Esophagus muscularis mucosa (tissue), 4 donors: ENCODE results near the gene KIFAP3.

ENCODE experiments used
- CTCF ChIP-seq, 3 experiments: fragments of 200-600 bp in 2 of 3; fragments of 450-650 bp in 1 of 3; sonication (generic) in 2 of 3; IDR thresholded peaks; one replicate each; pipeline ENCODE4 v1.5.1; 2017 to 2019; ENCODE audit warnings: antibody characterized with exemption in 3 of 3, mild to moderate bottlenecking in 2 of 3, moderate library complexity in 1 of 3
- EP300 ChIP-seq: sonication (generic); formaldehyde crosslinking; IDR thresholded peaks from one replicate; pipeline ENCODE4 v1.6.1; 2017; ENCODE audit warnings: antibody characterized with exemption
- POLR2A ChIP-seq: fragments of 450-650 bp; IDR thresholded peaks from one replicate; pipeline ENCODE4 v1.6.1; 2017; ENCODE audit warnings: antibody characterized with exemption, moderate library complexity, mild to moderate bottlenecking, low read depth
- POLR2AphosphoS5 ChIP-seq, 2 donors: sonication (generic); formaldehyde crosslinking; IDR thresholded peaks; one replicate each; pipeline ENCODE4 v1.6.1; 2017; ENCODE audit warnings: antibody characterized with exemption in 2 of 2

- TF ChIP-seq CTCF (IDR thresholded peaks at IDR 0.05): no peak
- TF ChIP-seq POLR2A: no peak
- no peak for TF ChIP-seq EP300
- no peak for TF ChIP-seq POLR2AphosphoS5 (IDR thresholded peaks at IDR 0.05)
Measured at GRCh38 chr1:170085091-170085490, 10.6 kb upstream of the KIFAP3 start.
